ENCODE measurements around the gene PRPF19. TPM values are rescaled to one million over a fixed set of nuclear protein-coding genes. Genes with fewer than 3 reads are reported as not detected.

The PRPF19 gene
- total RNA-seq, 1 donor from 2014 or later: 74.4 TPM

DNA sequence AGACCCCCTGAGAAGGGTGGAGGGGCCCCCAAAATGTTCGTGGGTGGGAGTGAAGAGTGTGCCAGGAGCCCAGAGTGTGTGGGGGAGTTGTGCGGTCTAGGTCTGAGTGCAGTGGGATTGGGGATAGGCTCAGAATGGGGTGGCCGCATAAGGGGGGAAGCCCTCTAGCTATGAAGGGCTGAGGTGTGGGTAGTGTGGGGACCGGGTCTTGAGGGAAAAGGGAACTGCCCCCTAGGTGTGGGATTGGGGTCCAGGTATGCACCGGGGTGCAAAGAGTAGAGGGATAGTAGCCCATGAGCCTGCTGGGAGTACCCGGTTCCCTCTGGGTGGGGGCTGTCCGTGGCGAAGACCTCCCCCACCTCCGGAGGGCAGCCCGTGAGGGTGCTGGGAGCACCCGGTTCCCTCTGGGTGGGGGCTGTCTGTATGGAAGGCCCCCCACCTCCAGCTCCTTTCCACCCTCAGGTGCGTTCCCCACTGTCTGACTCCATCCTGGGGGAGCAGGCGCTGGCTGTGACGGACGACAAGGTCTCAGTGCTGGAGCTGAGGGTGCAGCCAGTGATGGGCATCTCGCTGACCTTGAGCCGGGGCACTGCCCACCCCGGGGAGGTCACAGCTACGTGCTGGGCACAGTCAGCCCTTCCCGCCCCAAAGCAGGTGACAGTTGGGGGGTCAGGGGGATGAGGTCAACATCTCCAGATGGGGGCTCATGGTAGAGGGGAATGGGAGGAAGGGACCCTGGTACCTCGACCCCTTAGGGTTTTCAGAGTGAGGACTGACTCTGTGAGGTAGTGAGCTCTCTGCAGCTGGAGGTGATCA, 28.6 kb upstream of the PRPF19 start:
- Mint-ChIP-seq H3K36me3 (ENCODE audit: unreplicated experiment) (no peaks in the 10 kb centered on the region), H3K27me3 (ENCODE audit: unreplicated experiment) (peaks cover 19% of the 10 kb centered on the region), H3K27ac (ENCODE audit: unreplicated experiment) (no peak overlapping the region), H3K4me3 (ENCODE audit: unreplicated experiment) (no peak overlapping the region), H3K4me1 (ENCODE audit: low read depth, unreplicated experiment) (peaks cover 5% of the 10 kb centered on the region), H3K9me3 (ENCODE audit: unreplicated experiment) (peaks cover 21% of the 10 kb centered on the region)
- DNase-seq: no peak
- TF ChIP-seq, protein P1, sequence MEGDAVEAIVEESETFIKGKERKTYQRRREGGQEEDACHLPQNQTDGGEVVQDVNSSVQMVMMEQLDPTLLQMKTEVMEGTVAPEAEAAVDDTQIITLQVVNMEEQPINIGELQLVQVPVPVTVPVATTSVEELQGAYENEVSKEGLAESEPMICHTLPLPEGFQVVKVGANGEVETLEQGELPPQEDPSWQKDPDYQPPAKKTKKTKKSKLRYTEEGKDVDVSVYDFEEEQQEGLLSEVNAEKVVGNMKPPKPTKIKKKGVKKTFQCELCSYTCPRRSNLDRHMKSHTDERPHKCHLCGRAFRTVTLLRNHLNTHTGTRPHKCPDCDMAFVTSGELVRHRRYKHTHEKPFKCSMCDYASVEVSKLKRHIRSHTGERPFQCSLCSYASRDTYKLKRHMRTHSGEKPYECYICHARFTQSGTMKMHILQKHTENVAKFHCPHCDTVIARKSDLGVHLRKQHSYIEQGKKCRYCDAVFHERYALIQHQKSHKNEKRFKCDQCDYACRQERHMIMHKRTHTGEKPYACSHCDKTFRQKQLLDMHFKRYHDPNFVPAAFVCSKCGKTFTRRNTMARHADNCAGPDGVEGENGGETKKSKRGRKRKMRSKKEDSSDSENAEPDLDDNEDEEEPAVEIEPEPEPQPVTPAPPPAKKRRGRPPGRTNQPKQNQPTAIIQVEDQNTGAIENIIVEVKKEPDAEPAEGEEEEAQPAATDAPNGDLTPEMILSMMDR (IDR thresholded peaks at IDR 0.05; ENCODE audit: partially characterized antibody, unreplicated experiment): no peak

DNA sequence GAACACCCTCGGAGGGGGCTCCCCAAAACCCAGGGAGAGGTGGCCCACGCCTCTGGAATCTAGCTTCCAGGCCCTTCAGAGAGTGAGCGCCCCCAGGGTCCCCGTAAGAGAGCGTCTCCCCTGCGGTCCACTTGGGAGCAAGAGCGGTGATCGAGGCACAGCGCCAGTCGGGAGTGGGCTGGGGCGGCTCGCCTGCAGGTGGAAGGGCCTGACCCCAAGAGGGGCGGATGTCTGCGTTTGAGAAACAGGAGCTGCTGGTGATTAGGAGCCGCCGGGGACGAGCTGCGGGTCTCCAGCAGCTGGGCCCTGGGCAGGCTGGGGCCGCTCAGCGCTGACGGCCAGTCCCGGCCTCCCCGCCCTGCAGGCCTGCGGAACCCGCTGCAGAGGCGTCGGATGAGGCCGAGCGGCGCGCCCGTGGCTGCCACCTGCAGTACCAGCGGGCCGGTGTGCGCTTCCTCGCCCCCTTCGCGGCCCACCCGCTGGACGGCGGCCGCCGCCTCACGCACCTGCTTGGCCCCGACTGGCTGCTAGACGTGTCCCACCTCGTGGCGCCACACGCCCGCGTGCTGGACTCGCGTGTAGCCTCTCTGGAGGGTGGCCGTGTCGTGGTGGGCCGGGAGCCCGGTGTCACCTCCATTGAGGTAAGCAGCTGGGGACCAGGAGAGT, 27.9 kb upstream of the PRPF19 start:
- Mint-ChIP-seq H3K36me3 (ENCODE audit: unreplicated experiment) (no peaks in the 10 kb centered on the region), H3K27ac (ENCODE audit: unreplicated experiment) (no peak overlapping the region), H3K27me3 (ENCODE audit: unreplicated experiment) (peaks cover 15% of the 10 kb centered on the region), H3K4me3 (ENCODE audit: unreplicated experiment) (no peak overlapping the region), H3K4me1 (ENCODE audit: low read depth, unreplicated experiment) (peaks cover 5% of the 10 kb centered on the region), H3K9me3 (ENCODE audit: unreplicated experiment) (peaks cover 20% of the 10 kb centered on the region)
- TF ChIP-seq, protein P1 (IDR thresholded peaks at IDR 0.05; ENCODE audit: partially characterized antibody, unreplicated experiment): no peak
- no peak for DNase-seq

DNA sequence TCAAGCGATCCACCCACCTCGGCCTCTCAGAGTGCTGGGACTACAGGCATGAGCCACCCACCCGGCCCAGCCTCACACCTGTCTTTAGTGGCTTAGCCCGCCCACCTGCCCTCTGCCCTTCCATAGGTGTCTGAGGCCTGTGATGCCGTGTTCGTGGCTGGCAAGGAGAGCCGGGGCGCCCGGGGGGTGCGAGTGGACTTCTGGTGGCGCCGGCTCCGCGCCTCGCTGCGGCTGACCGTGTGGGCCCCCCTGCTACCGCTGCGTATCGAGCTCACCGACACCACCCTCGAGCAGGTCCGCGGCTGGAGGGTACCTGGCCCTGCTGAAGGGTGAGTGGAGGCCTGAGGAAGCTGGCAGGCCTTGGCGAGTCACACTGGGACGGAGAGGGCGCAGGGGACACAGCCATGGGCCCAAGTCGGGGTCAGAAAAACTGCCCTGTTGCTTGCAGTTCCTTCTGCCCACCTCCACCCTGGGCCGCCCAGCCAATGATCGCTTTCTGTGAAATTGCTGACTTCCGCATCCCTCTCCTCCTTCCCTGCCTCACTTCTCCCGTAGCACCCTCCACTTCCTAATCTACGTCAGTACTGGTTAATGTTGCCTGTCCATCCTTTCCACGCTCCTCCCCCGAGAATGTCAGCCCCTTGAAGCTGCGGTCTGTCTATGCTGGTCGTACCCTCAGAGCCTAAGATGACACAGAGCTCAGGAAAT, 27.2 kb upstream of the PRPF19 start:
- Mint-ChIP-seq H3K27ac (ENCODE audit: unreplicated experiment) (no peak overlapping the region), H3K4me3 (ENCODE audit: unreplicated experiment) (no peak overlapping the region), H3K36me3 (ENCODE audit: unreplicated experiment) (no peaks in the 10 kb centered on the region), H3K9me3 (ENCODE audit: unreplicated experiment) (peaks cover 16% of the 10 kb centered on the region), H3K4me1 (ENCODE audit: low read depth, unreplicated experiment) (peaks cover 5% of the 10 kb centered on the region), H3K27me3 (ENCODE audit: unreplicated experiment) (peaks cover 11% of the 10 kb centered on the region)
- DNase-seq: no peak
- TF ChIP-seq, protein P1 (IDR thresholded peaks at IDR 0.05; ENCODE audit: partially characterized antibody, unreplicated experiment): no peak

DNA sequence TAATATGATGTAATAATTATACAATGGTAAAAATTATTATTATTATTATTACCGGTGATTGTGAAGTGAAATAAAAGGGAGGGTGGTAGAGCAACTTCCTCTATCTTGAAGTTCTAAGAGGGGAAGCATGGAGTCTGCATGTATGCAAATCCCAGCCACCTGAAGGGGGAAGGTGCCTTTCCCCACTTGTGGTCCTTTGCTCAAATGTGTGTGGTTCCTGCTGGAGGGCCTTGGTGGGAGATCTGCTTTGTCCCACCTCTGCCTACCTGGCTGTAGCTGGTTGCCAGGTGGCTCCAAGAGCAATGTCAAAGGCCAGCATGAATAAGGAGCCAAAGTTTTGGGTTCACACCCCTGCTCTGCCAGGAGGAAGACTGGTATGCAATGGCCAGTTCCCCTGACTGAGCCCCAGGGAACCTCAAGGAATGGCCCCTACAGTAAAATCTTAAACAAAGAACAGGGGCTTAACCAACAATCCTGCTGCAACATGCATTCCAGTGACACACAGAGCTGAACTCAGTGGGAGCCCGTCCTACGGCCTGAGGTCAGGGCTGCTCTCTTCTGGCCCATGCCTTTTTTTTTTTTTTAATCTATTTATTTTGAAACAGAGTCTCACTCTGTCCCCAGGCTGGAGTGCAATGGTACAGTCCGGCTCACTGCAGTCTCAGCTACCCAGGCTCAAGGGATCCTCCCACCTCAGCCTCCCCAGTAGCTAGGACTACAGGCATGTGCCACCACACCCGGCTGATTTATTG, 26.4 kb upstream of the PRPF19 start:
- H3K9me3 Mint-ChIP-seq (ENCODE audit: unreplicated experiment): peaks cover 13% of the 10 kb centered on the region
- TF ChIP-seq, protein P1 (IDR thresholded peaks at IDR 0.05; ENCODE audit: partially characterized antibody, unreplicated experiment): no peak
- peaks cover 5% of the 10 kb centered on the region for H3K4me1 Mint-ChIP-seq (ENCODE audit: low read depth, unreplicated experiment)
- no peak overlapping the region for H3K4me3 Mint-ChIP-seq (ENCODE audit: unreplicated experiment)
- H3K27ac Mint-ChIP-seq (ENCODE audit: unreplicated experiment): no peak overlapping the region
- peaks cover 7% of the 10 kb centered on the region for H3K27me3 Mint-ChIP-seq (ENCODE audit: unreplicated experiment)
- no peak for DNase-seq
- no peaks in the 10 kb centered on the region for H3K36me3 Mint-ChIP-seq (ENCODE audit: unreplicated experiment)

All from glutamatergic neuron (in vitro differentiated cells).